ENCODE results near the gene ZCCHC9.

Gene ZCCHC9

GRCh38 chr5:81355291-81356251 lies 54.2 kb downstream of the ZCCHC9 start:
- DNase-seq (ENCODE audit: low read depth, low spot score): no peak

- DNase-seq (ENCODE audit: low read depth, low spot score): no peak
These were observed 57.7 kb downstream of the ZCCHC9 start for GRCh38 chr5:81359108-81359507.

- DNase-seq (ENCODE audit: low read depth, low spot score): no peak
These were observed 58.5 kb downstream of the ZCCHC9 start for GRCh38 chr5:81359881-81360280.

- no peak for DNase-seq (ENCODE audit: low read depth, low spot score)
These were observed 59.3 kb downstream of the ZCCHC9 start for GRCh38 chr5:81360640-81361039.

- no peak for DNase-seq (ENCODE audit: low read depth, low spot score)
These were observed 60.2 kb downstream of the ZCCHC9 start for GRCh38 chr5:81361600-81361999.

All from smooth muscle cell of the brain vasculature (primary cell).